GM18858 (cell line): Measurements from ENCODE around the gene NRM.

Source experiments
- ATAC-seq: cut with Tn5 transposase; IDR thresholded peaks from one replicate; pipeline ENCODE4 v1.9.1; 2021; ENCODE audit not compliant: unreplicated experiment

Gene NRM

DNA sequence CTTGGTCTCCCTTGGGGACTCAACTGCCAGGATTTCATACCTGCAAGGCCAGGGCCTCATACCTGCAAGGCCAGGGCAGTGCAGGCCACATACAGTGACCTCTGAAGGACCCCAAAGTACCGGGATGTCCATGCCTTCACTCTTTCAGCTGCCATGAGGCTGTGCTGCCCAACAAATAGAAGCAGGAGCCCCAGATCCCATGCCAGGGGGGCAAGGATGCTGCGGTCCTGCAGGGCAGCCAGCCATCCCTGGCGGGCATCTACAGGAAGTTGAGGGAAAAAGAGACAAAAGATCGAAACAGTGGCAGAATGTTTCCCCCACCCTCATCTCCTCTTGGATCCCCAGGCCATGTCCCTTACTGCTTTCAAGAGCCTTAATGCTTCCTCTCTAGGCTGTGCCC is 799 bp downstream of the NRM start:
- ATAC-seq, result no peak

- no peak for ATAC-seq
Observed at GRCh38 chr6:30689022-30689865, 1.5 kb downstream of the NRM start.

GRCh38 chr6:30688569-30688968 is 2.2 kb downstream of the NRM start:
- ATAC-seq, result no peak

- no peak for ATAC-seq
Observed at GRCh38 chr6:30687659-30688431, 2.9 kb downstream of the NRM start.

- ATAC-seq, result no peak
Observed at GRCh38 chr6:30686908-30687658, 3.7 kb downstream of the NRM start.

GRCh38 chr6:30686009-30686907 is 4.5 kb downstream of the NRM start, which contains the start of gene PPP1R18:
PPP1R18 (minus strand) TSS chr6:30686645; CDS start chr6:30686018, 627 bp downstream.
- ATAC-seq, result no peak

GRCh38 chr6:30685157-30686008 is 5.4 kb downstream of the NRM start:
- ATAC-seq, result no peak

DNA sequence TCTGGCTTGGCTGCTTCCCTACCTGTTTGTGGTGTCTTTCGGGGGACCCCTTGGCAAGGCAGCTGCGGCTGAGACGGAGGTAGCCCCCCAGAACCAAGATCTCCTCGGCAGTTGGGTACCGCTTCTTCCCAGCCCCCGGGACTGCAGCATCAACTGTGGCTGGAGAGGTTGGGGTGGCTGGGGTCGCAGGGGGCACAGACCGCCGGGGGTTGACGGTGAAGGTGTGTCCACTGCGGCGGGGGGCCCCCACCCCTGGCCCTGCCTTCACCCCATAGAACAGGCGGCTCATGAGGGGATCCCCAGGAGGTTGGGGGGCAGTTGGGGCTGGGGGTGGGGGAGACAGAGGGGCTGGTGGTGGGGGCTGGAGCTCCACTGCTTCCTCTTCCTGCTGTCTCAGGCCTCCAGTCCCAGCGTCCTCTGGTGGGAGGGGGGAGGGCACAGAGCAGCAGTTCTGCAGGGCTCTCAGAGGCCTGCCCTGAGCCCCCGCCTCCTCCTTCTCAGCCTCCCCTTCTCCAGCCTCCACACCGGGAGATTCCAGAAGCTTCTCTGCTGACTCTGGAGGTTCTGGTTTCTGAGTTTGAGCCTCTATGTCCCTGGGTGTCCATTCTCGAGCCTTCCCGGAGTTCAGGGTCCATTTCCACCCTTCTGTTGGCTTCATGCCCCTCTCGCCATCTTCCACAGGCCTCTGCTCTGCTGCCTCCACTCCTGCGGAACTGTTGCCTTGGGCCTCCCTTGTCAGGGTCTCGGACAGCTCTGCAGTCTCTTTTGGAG is 6.2 kb downstream of the NRM start:
- no peak for ATAC-seq

DNA sequence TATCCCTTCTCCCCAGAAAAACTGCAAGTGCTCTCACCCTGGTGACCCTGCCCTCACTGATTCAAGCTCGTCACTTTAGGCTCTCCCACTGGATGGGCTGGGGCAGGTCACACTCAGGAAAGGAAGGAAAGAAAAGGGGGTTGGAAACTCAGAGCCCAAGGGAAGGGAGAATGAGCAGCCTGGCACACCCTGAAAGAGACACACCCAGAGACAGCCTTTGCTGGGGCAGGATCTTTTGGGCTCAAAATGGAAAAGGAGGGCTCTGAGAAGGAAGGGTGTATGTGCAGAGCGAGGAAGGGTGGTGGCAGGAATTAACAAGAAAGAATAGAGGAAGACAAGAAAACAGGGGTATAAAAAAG is 6.8 kb downstream of the NRM start:
- ATAC-seq, result no peak

- no peak for ATAC-seq
Observed at GRCh38 chr6:30683183-30683979, 7.4 kb downstream of the NRM start.

- no peak for ATAC-seq
Observed at GRCh38 chr6:30682143-30683117, 8.4 kb downstream of the NRM start.

DNA sequence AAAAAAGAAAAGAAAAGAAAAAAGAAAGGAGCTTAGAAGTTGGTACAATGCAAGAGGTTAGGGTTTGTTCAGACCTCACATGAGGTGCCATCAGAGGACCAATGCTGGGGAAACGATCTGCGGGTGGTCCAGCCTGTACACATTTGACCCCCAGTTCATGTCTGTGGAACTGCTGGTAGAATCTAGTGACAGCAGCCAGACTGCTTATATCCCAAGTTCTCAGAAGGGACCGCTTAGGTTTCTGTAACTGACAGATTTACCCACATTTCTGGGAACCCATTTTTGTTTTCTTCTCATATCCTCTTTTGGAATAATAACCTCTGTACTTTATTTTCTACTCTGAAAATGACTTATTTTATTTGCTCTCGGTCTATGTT is 9.0 kb downstream of the NRM start:
- ATAC-seq, result no peak

DNA sequence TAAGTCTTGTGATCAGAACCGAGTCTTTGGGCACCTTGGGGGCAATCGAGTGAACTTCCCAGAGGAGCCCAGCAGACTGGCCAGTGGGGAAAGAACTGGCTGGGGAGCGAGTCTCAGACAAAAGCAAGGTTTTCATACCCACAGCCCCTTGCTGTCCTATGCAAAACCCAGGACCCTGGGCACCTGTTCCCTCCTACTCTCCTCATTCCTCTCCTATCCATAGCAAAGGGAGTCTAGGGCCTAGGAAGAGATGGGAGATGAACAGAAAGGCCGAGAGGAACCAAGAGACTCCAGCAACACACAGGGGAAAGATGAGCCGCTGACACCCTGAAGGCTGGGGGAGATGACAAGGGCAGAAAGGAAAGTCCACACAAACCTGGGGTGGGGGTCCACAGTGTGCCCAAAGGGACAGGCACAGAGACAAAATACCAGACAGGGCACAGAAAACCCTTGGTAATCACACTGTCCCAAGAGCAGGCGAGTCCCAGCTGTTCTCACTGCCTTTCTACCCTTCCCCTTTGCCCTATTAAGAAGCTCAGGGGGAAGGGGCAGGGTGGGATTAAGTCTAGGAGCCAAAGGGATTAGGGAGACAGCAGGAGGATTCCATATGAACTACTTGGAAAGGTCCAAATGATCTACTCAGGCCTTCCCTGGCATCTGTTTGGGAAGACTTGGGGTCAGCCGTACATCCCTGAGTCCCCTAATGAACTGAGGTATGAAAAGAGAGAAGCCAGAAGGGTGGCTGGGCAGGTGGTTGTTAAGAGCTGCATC is 10.8 kb downstream of the NRM start:
- ATAC-seq, result no peak

GRCh38 chr6:30678964-30679726 is 11.6 kb downstream of the NRM start:
- ATAC-seq, result no peak

DNA sequence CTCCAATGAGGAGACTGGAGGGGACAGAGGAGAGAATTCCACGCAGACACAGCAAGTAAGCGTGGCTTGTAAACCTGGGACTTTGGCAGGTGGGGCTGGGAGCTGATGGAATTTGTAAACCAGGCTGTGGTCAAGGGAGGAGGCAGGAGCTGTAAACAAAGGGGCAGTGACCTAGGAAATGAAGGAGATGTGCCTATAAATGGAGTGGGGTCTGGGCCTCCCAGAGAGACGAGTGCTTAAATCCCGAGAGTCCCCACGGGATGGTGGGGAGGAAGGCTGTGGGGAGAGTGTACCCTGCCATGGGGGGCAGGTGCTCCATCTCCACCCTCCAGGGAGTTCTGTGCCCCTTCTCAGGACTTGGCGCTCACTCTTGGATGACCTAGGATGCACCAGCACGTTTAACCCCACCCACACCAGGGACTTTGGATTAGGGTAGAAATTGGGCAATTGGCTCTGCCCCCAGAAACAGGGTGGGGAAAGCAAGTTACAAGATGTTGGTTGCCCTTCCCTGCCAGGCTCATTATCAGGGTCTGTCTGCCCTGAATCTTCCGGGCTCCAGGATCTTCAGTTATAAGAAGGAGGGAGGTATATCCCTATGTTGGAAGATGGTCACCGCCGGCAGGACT is 14.0 kb downstream of the NRM start:
- no peak for ATAC-seq
